Measurements from ENCODE around the gene DCC. TPM values are rescaled to one million over a fixed set of nuclear protein-coding genes. Genes with fewer than 3 reads are reported as not detected.

The DCC gene
- total RNA-seq, 4 donors from 2014 or later = 0.84 to 1.2 TPM; not detected in 2

DNA sequence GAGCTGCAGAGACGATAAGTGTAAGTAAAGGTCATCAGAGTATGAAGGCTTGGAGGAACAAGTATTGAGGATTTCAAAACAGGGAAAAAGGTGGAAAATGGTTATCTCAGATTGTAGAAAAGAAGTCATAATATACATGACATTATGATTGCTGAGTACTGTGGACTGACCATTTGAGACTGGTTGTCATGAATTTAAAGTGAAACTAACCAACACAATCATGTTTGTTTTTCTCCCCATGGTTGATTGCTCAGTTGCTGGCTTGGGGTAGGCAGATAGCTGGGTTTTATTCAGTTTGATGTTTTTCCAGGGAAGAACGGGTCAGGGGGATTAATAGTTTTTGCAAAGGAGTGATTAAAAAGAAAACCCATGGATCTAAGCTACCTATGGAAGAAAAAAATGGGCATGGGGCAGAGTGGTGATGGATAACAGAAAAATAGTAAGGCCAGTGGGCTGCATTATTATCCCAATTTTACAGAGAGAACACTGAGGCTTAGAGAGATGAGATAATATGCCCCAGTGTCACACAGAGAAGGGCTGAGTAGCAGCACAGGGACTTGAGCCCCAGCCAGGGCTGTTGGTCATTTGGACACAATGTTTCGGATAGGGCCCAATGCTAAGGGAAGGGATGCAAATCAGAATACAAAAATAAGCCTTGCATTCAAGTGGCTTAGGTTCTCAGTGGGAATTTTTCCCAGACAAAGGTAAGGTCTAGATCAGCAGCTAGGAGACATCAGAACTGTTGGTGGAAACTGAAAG is 885.7 kb downstream of the DCC start:
- H3K27me3 ChIP-seq = no peaks in the 10 kb centered on the region
- no peak for TF ChIP-seq POLR2A (IDR thresholded peaks at IDR 0.05)
- no peak for TF ChIP-seq EP300 (IDR thresholded peaks at IDR 0.05)
- TF ChIP-seq, protein P1, sequence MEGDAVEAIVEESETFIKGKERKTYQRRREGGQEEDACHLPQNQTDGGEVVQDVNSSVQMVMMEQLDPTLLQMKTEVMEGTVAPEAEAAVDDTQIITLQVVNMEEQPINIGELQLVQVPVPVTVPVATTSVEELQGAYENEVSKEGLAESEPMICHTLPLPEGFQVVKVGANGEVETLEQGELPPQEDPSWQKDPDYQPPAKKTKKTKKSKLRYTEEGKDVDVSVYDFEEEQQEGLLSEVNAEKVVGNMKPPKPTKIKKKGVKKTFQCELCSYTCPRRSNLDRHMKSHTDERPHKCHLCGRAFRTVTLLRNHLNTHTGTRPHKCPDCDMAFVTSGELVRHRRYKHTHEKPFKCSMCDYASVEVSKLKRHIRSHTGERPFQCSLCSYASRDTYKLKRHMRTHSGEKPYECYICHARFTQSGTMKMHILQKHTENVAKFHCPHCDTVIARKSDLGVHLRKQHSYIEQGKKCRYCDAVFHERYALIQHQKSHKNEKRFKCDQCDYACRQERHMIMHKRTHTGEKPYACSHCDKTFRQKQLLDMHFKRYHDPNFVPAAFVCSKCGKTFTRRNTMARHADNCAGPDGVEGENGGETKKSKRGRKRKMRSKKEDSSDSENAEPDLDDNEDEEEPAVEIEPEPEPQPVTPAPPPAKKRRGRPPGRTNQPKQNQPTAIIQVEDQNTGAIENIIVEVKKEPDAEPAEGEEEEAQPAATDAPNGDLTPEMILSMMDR (IDR thresholded peaks at IDR 0.05) = no peak
- no peak overlapping the region for H3K4me3 ChIP-seq
- no peaks in the 10 kb centered on the region for H3K36me3 ChIP-seq
- H3K9me3 ChIP-seq = no peaks in the 10 kb centered on the region
- 83 to 89% methylated on average over 3 of the region's 3 CpGs for WGBS, 2 donors
- H3K4me1 ChIP-seq = no peaks in the 10 kb centered on the region
- DNase-seq (ENCODE audit: low spot score in 2 of 2) = no peak
- H3K27ac ChIP-seq = no peak overlapping the region

DNA sequence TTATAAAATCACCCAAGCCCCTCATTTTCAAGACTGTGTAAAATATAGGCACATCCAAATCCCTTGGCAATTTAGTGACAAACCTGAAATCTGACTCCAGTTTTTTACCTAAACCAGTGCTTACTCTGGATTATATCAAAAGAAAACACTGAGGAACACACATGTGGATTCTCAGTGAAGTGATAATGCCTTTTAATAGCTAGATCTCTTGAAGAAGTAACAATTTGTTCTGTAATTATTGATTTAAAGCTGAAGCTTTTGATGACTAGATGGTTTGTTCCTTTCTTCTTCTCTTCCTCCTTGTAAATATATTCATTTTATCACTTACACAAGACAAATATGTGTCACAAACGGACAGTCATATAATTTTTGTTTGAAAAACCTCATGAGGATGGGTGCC is 894.6 kb downstream of the DCC start:
- Histone ChIP-seq H3K4me3 (no peak overlapping the region), H3K27ac (no peak overlapping the region), H3K36me3 (no peaks in the 10 kb centered on the region), H3K9me3 (no peaks in the 10 kb centered on the region), H3K27me3 (no peaks in the 10 kb centered on the region), H3K4me1 (no peaks in the 10 kb centered on the region)
- TF ChIP-seq, protein P1 (IDR thresholded peaks at IDR 0.05) = no peak
- no peak for TF ChIP-seq EP300 (IDR thresholded peaks at IDR 0.05)
- TF ChIP-seq POLR2A (IDR thresholded peaks at IDR 0.05) = no peak
- no peak for DNase-seq (ENCODE audit: low spot score in 2 of 2)
- 67 to 70% methylated on average over 1 of the region's 1 CpG for WGBS, 2 donors

DNA sequence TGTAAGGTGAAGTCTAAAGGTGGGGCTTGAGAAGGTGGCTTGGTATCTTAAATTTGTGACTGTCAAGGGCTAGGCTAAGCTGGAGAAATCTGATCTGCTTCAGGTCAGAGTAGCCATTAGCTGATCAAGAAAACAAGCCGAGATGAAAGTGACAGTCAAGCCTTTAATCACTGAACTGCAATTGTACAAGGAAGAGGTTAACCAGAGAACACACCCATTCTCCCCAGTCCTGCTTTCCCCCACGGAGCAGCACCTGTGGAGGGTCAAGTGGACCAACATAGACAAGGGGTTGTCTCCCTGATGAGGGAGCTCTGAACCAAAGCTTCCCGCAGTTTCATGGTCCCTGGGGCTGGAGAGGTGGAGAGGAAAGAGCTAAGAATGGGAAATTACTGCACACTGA is 901.2 kb downstream of the DCC start:
- Histone ChIP-seq H3K27ac (no peak overlapping the region), H3K4me3 (no peak overlapping the region), H3K4me1 (no peaks in the 10 kb centered on the region), H3K36me3 (no peaks in the 10 kb centered on the region), H3K9me3 (peaks cover 0 to 8% (median 0%) of the 10 kb centered on the region in 4 donors), H3K27me3 (no peaks in the 10 kb centered on the region)
- TF ChIP-seq POLR2A (IDR thresholded peaks at IDR 0.05) = no peak
- 53 to 54% methylated on average over 3 of the region's 3 CpGs for WGBS, 2 donors
- DNase-seq (ENCODE audit: low spot score in 2 of 2) = no peak

DNA sequence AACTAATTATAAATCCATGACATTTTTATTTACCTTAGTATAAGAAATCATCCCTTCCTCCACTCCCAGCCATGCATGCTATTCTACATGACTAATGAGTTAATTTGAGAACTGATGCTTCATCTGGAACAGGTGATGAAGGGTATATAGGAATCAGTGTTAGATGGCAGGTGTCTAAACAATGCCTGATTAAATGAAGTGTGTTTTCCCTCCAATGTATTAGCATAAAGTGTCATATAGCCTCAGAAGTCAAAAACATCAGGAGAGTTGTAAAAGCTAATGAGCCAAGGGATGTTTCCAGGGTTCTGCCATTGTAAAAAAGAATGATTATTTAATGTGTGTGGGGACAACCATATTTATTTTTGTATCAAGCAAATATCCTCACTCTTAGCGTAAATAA is 913.8 kb downstream of the DCC start:
- TF ChIP-seq, protein P1 (IDR thresholded peaks at IDR 0.05) = no peak
- TF ChIP-seq EP300 (IDR thresholded peaks at IDR 0.05) (no peak), POLR2A (IDR thresholded peaks at IDR 0.05) (no peak)
- 53 to 68% methylated on average over 1 of the region's 1 CpG for WGBS, 2 donors
- Histone ChIP-seq H3K4me3 (no peak overlapping the region), H3K27me3 (no peaks in the 10 kb centered on the region), H3K9me3 (no peaks in the 10 kb centered on the region), H3K27ac (no peak overlapping the region), H3K4me1 (no peaks in the 10 kb centered on the region), H3K36me3 (no peaks in the 10 kb centered on the region)
- no peak for DNase-seq (ENCODE audit: low spot score in 2 of 2)

DNA sequence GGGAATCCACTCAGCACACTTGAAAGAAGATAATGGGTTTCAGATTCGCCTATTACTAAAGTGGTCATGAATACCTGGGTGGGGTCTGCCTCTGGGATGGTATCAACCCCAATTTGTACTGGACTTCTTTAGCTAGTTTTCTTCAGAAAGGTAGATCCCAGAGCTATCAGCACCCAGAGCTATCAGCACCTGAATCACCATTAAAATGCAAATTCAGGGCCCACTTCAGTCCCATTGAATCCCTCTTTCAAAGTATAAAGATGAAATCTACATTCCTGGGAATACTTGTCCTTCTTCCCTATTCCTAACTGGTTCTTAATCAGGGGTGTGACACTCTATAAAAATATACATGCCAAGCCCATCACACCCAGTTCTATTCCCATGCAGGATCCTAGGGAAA is 914.3 kb downstream of the DCC start:
- no peak for DNase-seq (ENCODE audit: low spot score in 2 of 2)
- H3K27ac ChIP-seq = no peak overlapping the region
- no peak overlapping the region for H3K4me3 ChIP-seq
- H3K27me3 ChIP-seq = no peaks in the 10 kb centered on the region
- no peaks in the 10 kb centered on the region for H3K4me1 ChIP-seq
- WGBS, 2 donors = 65 to 74% methylated on average over 1 of the region's 1 CpG
- H3K36me3 ChIP-seq = no peaks in the 10 kb centered on the region
- H3K9me3 ChIP-seq = no peaks in the 10 kb centered on the region
- no peak for TF ChIP-seq POLR2A (IDR thresholded peaks at IDR 0.05)

DNA sequence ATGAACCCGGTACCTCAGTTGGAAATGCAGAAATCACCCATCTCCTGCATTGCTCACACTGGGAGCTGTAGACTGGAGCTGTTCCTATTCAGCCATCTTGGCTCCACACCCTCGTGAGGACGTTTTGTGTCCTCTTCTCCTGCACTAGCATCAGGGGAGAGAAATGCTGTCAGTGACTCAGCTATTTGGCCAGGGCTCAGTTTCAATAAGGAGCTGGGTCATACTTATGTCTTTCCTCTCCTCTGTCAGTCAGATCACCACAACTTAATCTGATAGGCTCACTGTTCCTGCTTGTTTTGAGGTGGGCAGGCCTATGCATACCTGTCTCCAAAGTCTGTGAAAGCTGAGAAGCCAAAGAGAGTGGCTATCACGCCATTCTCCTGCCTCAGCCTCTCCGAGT is 921.2 kb downstream of the DCC start:
- no peaks in the 10 kb centered on the region for H3K4me1 ChIP-seq
- DNase-seq (ENCODE audit: low spot score in 2 of 2) = no peak
- H3K27me3 ChIP-seq = no peaks in the 10 kb centered on the region
- no peak overlapping the region for H3K27ac ChIP-seq
- no peaks in the 10 kb centered on the region for H3K36me3 ChIP-seq
- TF ChIP-seq POLR2A (IDR thresholded peaks at IDR 0.05) = no peak
- TF ChIP-seq, protein P1 (IDR thresholded peaks at IDR 0.05) = no peak
- no peak for TF ChIP-seq EP300 (IDR thresholded peaks at IDR 0.05)
- 81 to 86% methylated on average over 5 of the region's 5 CpGs for WGBS, 2 donors
- peaks cover 0 to 14% (median 0%) of the 10 kb centered on the region in 4 donors for H3K9me3 ChIP-seq
- H3K4me3 ChIP-seq = no peak overlapping the region

Data from tibial nerve (tissue), 4 donors.